C4-2B (cell line): ENCODE measurements around the gene ANKRD63.
A peak's percentile ranks its signal among the peaks of the same experiment; 100 is the strongest.

Experiments used
- H3K27ac ChIP-seq: fragments of 450-650 bp; 2 replicates; pipeline ENCODE4 v1.5.1; 2017
- ZFX ChIP-seq: fragments of 450-650 bp; IDR thresholded peaks from 2 replicates; pipeline ENCODE4 v1.6.1; 2017
- TF ChIP-seq, protein P1 (sequence below): fragments of 450-650 bp; conservative IDR thresholded peaks from 2 replicates; pipeline ENCODE4 v1.5.1; 2017; ENCODE audit warnings: mild to moderate bottlenecking

The ANKRD63 gene

GRCh38 chr15:40286794-40287193, 3.9 kb upstream of the ANKRD63 start:
- no peak overlapping the region; the same call in 1 of the 2 replicates for H3K27ac ChIP-seq
- TF ChIP-seq, protein P1, sequence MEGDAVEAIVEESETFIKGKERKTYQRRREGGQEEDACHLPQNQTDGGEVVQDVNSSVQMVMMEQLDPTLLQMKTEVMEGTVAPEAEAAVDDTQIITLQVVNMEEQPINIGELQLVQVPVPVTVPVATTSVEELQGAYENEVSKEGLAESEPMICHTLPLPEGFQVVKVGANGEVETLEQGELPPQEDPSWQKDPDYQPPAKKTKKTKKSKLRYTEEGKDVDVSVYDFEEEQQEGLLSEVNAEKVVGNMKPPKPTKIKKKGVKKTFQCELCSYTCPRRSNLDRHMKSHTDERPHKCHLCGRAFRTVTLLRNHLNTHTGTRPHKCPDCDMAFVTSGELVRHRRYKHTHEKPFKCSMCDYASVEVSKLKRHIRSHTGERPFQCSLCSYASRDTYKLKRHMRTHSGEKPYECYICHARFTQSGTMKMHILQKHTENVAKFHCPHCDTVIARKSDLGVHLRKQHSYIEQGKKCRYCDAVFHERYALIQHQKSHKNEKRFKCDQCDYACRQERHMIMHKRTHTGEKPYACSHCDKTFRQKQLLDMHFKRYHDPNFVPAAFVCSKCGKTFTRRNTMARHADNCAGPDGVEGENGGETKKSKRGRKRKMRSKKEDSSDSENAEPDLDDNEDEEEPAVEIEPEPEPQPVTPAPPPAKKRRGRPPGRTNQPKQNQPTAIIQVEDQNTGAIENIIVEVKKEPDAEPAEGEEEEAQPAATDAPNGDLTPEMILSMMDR, result no peak
- TF ChIP-seq ZFX, result no peak

DNA sequence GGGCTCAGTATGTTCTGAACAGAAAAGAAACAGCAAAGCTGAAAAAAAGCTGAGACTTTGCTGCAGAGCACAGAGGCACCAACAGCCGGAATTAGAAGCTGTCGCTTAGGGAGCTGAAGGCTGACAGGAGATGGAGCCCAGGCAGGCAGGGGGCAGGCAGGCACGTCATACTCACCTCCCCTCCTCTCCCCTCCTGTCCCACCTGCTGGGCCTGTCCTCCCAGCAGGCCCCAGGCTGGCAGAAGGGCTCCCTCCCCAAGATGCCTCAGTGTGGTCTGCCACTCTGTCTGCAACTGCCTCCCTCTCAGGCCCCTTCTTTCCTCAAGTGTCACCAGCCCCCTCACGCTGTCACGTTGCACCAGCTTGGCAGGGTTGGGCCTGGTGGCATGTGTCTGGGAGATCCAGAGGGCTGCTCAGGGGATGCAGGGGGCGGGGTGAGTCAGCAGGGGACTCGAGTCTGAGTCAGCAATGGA, 3.2 kb upstream of the ANKRD63 start:
- H3K27ac ChIP-seq, result no peak overlapping the region
- TF ChIP-seq ZFX, result no peak
- TF ChIP-seq, protein P1, result no peak

DNA sequence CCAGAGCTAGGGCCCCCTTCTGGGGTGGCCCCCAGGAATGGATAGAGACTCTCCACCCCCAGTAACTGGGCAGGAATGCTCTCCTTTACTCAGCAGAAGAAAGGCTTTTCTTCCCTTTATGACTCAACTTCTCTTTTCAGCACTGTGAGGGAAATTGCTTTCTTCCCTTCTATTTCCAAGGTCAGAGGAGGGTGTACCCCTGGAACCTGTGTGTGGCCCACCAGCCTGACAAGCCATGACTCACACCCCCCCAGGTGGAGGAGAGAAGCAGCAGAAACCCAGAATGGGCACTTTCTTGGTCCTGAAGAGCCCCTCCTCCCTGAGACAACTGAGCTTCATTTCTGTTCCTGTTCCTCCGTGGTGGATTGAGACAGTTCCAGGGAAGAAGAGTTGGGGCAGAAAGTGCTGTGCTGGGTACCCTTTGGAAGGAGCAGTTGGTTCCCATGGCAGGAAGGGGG, 2.7 kb upstream of the ANKRD63 start:
- no peak overlapping the region for H3K27ac ChIP-seq

GRCh38 chr15:40285151-40285550, 2.3 kb upstream of the ANKRD63 start:
- TF ChIP-seq, protein P1, result no peak
- TF ChIP-seq ZFX, result no peak
- H3K27ac ChIP-seq, result no peak overlapping the region

More for the DNA sequence above, 2.7 kb upstream of the ANKRD63 start:
- TF ChIP-seq, protein P1, result no peak
- no peak for TF ChIP-seq ZFX

DNA sequence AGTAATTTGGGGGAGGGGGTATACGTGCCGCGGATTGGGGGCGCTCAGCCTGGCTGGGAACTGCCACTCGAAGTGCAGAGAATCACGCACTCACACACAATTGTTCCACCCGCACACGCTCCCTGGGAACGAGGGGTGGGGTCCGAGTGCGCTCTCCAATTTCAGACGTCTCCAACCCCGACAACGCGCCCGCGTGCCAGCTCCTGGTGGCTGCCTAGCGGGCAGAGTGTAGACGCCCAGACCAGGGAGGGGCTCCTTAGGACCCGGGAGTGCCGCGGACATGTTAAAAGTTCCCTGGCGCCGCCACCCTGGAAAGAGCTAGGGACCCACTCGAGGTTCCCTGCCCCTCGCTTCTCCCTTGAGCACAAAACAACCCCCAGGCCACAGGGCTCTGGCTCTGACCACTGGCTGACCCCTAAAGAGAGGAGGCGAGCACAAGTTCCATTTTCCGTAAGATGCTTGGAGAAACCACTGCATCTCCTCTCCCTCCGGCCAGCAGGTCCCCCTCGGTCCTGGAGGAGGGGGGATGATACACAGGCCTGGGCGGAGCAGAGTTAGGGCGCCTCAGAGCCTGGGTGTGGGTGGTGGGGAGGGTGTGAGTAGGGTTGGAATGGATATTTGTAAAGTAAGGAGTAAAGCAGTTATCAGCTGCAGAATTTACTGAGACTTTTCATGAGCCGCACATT, 894 bp upstream of the ANKRD63 start:
- no peak for TF ChIP-seq ZFX
- TF ChIP-seq, protein P1, result no peak
- no peak overlapping the region for H3K27ac ChIP-seq

DNA sequence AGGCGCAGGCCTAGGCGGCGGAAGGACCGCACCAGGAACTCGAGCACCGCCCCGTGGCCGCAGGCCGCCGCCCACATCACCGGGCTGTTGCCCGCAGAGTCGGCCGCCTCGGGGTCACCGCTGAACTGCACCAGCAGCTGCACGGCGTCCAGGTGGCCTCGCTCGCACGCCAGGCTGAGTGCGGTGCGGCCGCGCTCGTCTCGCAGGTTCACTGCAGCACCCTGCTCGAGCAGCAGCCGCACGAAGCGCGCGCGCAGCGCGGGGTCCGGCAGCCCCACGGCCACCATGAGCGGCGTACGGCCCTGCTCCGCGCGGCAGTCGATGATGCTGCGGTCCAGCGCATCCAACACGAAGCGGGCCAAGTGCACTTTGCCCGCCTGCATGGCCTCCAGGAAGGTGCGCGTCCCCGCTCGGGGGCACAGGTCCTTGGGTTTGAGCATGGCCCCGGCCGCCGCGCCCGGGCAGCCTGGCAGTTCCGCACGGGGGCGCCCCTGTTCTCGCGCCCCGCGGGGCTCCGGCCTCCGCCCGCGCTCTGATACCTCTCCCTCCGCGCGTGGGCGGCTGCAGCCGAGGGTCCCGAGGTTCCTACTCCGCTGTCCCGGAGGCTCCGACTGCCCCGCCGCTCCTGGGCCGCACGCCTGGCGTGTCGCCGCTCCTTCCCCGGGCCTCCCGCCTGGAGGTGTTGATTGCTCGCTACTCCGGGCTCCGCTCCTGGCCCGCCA, 556 bp downstream of the ANKRD63 start:
- TF ChIP-seq ZFX, result no peak
- TF ChIP-seq, protein P1, result peak; percentile 83
- no peak overlapping the region; the same call in 1 of the 2 replicates for H3K27ac ChIP-seq

- no peak overlapping the region for H3K27ac ChIP-seq
- TF ChIP-seq ZFX, result no peak
- TF ChIP-seq, protein P1, result no peak
These were observed 1.1 kb downstream of the ANKRD63 start for GRCh38 chr15:40281801-40282146.
